A549 (cell line): ENCODE results near the gene MICU2. TPM values are rescaled to one million over a fixed set of nuclear protein-coding genes. Genes with fewer than 3 reads are reported as not detected.
A peak's percentile ranks its signal among the peaks of the same experiment; 100 is the strongest.

Experiments used
- ATAC-seq, 2 experiments: fragments of 200-7000 bp in 1 of 2; fragments of >200 bp in 1 of 2; cut with Nextera tagmentation in 1 of 2; cut with Tn5 transposase in 1 of 2; 3 replicates each; pipeline versions ENCODE4 v1.8.0 to v1.9.1; 2018 to 2020; ENCODE audit warnings: mild to moderate bottlenecking in 1 of 2, moderate library complexity in 1 of 2
- CTCF ChIA-PET: fragments of 300-600 bp; sonication (Branson Sonifier 250); formaldehyde crosslinking; extraction: SDS; loops from one replicate; lab custom pipeline; 2021; ENCODE audit warnings: antibody characterized with exemption, inconsistent platforms; lab: Yijun Ruan, JAX
- POLR2A ChIA-PET: fragments of 350-600 bp; formaldehyde crosslinking; extraction: SDS; loops from one replicate; lab custom pipeline; 2021; ENCODE audit warnings: antibody characterized with exemption, inconsistent platforms; lab: Yijun Ruan, JAX
- DNase-seq, 2 experiments: peaks; one replicate each; pipeline versions ENCODE4 v3.0.0 to v3.0.0-alpha.2; 2011 to 2016; ENCODE audit warnings: low read depth in 1 of 2, low spot score in 1 of 2
- FAIRE-seq: peaks from 2 replicates; lab custom pipeline; 2011; peaks lifted over from hg19 to GRCh38; lab: Jason Lieb, UNC
- H3K27ac ChIP-seq, 2 experiments: fragments of >200 bp; sonication (Bioruptor Twin); formaldehyde crosslinking; 3 replicates each; pipeline ENCODE4 v1.5.1; 2016 to 2017
- H3K4me1 ChIP-seq: fragments of >200 bp; sonication (Bioruptor Twin); formaldehyde crosslinking; 3 replicates; pipeline ENCODE4 v1.6.1; 2016
- H3K4me2 ChIP-seq: fragments of >200 bp; sonication (Bioruptor Twin); formaldehyde crosslinking; 3 replicates; pipeline ENCODE4 v1.6.1; 2016
- H3K4me3 ChIP-seq: fragments of >200 bp; sonication (Bioruptor Twin); formaldehyde crosslinking; 3 replicates; pipeline ENCODE4 v1.5.1; 2016
- H3K9me3 ChIP-seq: fragments of >200 bp; sonication (Bioruptor Twin); formaldehyde crosslinking; 3 replicates; pipeline ENCODE4 v1.6.1; 2016
- CHD4 ChIP-seq: fragments of 200-600 bp; sonication (generic); IDR thresholded peaks from 2 replicates; pipeline ENCODE4 v1.6.1; 2016; ENCODE audit warnings: antibody characterized with exemption, mild to moderate bottlenecking, borderline replicate concordance
- EHF ChIP-seq: fragments of 250-450 bp; sonication (Bioruptor Pico); IDR thresholded peaks from 2 replicates; pipeline ENCODE4 v1.5.0; 2020; ENCODE audit warnings: mild to moderate bottlenecking
- ESRRA ChIP-seq: fragments of 150-350 bp; IDR thresholded peaks from 2 replicates; pipeline ENCODE4 v1.6.1; 2014; ENCODE audit warnings: mild to moderate bottlenecking, low read length, borderline replicate concordance
- FOSL2 ChIP-seq, 2 experiments: fragments of 450-650 bp in 1 of 2; fragments of >200 bp in 1 of 2; sonication (Bioruptor Twin) in 1 of 2; formaldehyde crosslinking; IDR thresholded peaks; 2 replicates each; pipeline versions ENCODE4 v1.5.0 to v1.6.1; 2016 to 2020; ENCODE audit warnings: mild to moderate bottlenecking in 1 of 2, moderate library complexity in 1 of 2
- GATA3 ChIP-seq: IDR thresholded peaks from 2 replicates; pipeline ENCODE4 v1.6.1; 2012; ENCODE audit warnings: borderline replicate concordance
- HDAC2 ChIP-seq: fragments of 200-600 bp; sonication (generic); IDR thresholded peaks from 2 replicates; pipeline ENCODE4 v1.6.1; 2016
- HOXB13 ChIP-seq: fragments of 250-450 bp; sonication (Bioruptor Pico); IDR thresholded peaks from 2 replicates; pipeline ENCODE4 v1.5.0; 2020; ENCODE audit warnings: low read depth, mild to moderate bottlenecking, moderate library complexity
- JUNB ChIP-seq: fragments of >200 bp; sonication (Bioruptor Twin); formaldehyde crosslinking; IDR thresholded peaks from 2 replicates; pipeline ENCODE4 v1.6.1; 2016
- KDM1A ChIP-seq: fragments of 200-600 bp; sonication (generic); IDR thresholded peaks from 2 replicates; pipeline ENCODE4 v1.6.1; 2016; ENCODE audit warnings: low read depth, mild to moderate bottlenecking
- NFE2L2 ChIP-seq: fragments of 150-350 bp; conservative IDR thresholded peaks from 2 replicates; pipeline ENCODE4 v1.6.1; 2014; ENCODE audit warnings: low read length
- NPAS2 ChIP-seq: fragments of 250-450 bp; sonication (Bioruptor Pico); IDR thresholded peaks from 2 replicates; pipeline ENCODE4 v1.8.0; 2022; ENCODE audit warnings: mild to moderate bottlenecking, moderate library complexity, borderline replicate concordance
- POLR2A ChIP-seq: IDR thresholded peaks from 2 replicates; pipeline ENCODE4 v1.6.1; 2012; ENCODE audit warnings: mild to moderate bottlenecking, low read length
- RFX5 ChIP-seq: fragments of 450-650 bp; IDR thresholded peaks from 2 replicates; pipeline ENCODE4 v1.7.1; 2014; ENCODE audit warnings: antibody characterized with exemption, mild to moderate bottlenecking, moderate library complexity
- RNF2 ChIP-seq: fragments of 200-600 bp; sonication (generic); IDR thresholded peaks from 2 replicates; pipeline ENCODE4 v1.6.1; 2016; ENCODE audit warnings: low read depth, mild to moderate bottlenecking, antibody characterized with exemption, moderate library complexity, borderline replicate concordance
- TFCP2L1 ChIP-seq: fragments of 250-450 bp; sonication (Bioruptor Pico); IDR thresholded peaks from 2 replicates; pipeline ENCODE4 v1.5.0; 2021; ENCODE audit warnings: mild to moderate bottlenecking
- WGBS: methylation state at CpG from one replicate; pipeline ENCODE4 v1.1.6; 2017; ENCODE audit errors: missing lambda C conversion rate; 5-methylcytosine and 5-hydroxymethylcytosine counted together
- polyA plus RNA-seq, 4 experiments: library from polyadenylated mRNA; depleted of rRNA in 3 of 4; stranded (reverse); fragments of >200 nt; fragmentation: RNase III in 1 of 4; extraction: RNeasy Plus Mini Kit Qiagen cat#74134 plus additional on column Dnase treatment in 1 of 4; gene quantifications; 2 replicates in 3 of 4; 3 replicates in 1 of 4; pipeline ENCODE4 v1.2.3, GENCODE V29; 2011 to 2017
- TF ChIP-seq, protein P1 (sequence below): fragments of 150-350 bp; IDR thresholded peaks from 2 replicates; pipeline ENCODE4 v1.6.1; 2014; ENCODE audit warnings: low read depth, mild to moderate bottlenecking, low read length
- TF ChIP-seq, protein P2 (sequence below): IDR thresholded peaks from 2 replicates; pipeline ENCODE4 v1.6.1; 2012
- TF ChIP-seq, protein P3 (sequence below): fragments of 200-600 bp; sonication (generic); IDR thresholded peaks from 2 replicates; pipeline ENCODE4 v1.6.1; 2016; ENCODE audit warnings: antibody characterized with exemption, mild to moderate bottlenecking, moderate library complexity
- TF ChIP-seq, protein P4 (sequence below): fragments of 450-650 bp; IDR thresholded peaks from 2 replicates; pipeline ENCODE4 v1.6.1; 2014; ENCODE audit warnings: antibody characterized with exemption

Gene MICU2
- polyA plus RNA-seq, 2 of the 4 experiments (the other 2 are of a cell fraction): 24.7 to 42.6 TPM

DNA sequence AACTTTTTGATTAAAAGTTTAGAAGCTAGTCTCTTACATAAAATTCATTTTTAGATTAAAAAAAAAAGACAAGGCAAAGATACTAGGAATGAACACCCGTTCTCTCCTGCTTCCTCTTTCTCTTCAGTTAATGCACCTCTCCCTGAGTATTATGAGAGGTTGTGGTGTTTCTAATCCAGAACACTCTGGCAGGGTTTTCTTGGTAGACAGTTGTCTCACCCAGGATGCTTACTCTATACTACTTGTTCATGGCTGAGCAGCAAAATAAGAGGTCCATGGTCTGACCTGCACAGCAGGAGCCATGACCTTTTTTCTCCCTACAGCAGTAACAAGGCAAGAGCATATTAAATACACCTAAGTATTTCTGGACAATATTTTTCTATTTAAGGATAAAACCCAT is 62.0 kb downstream of the MICU2 start:
- no peaks in the 10 kb centered on the region for H3K9me3 ChIP-seq
- ChIA-PET POLR2A (no interaction called here), CTCF (no interaction called here)
- 100% methylated on average over 1 of the region's 1 CpG for WGBS
- FAIRE-seq (no peak), ATAC-seq (no peak), DNase-seq (no peak)
- no peak for TF ChIP-seq HDAC2
- no peak for TF ChIP-seq KDM1A
- TF ChIP-seq TFCP2L1 (CRISPR knock-in tag): no peak
- TF ChIP-seq RFX5: no peak
- no peak for TF ChIP-seq NPAS2 (CRISPR knock-in tag)
- no peak for TF ChIP-seq ESRRA
- no peak for TF ChIP-seq CHD4
- TF ChIP-seq POLR2A: no peak
- TF ChIP-seq, protein P1, sequence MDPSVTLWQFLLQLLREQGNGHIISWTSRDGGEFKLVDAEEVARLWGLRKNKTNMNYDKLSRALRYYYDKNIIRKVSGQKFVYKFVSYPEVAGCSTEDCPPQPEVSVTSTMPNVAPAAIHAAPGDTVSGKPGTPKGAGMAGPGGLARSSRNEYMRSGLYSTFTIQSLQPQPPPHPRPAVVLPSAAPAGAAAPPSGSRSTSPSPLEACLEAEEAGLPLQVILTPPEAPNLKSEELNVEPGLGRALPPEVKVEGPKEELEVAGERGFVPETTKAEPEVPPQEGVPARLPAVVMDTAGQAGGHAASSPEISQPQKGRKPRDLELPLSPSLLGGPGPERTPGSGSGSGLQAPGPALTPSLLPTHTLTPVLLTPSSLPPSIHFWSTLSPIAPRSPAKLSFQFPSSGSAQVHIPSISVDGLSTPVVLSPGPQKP: no peak
- no peak for TF ChIP-seq JUNB
- TF ChIP-seq EHF: no peak
- peak overlapping the region; percentile 37; the same call in 2 of the 3 replicates for H3K4me2 ChIP-seq
- no peak overlapping the region for H3K27ac ChIP-seq
- H3K4me1 ChIP-seq: peaks cover 19% of the 10 kb centered on the region
- no peak overlapping the region for H3K4me3 ChIP-seq

DNA sequence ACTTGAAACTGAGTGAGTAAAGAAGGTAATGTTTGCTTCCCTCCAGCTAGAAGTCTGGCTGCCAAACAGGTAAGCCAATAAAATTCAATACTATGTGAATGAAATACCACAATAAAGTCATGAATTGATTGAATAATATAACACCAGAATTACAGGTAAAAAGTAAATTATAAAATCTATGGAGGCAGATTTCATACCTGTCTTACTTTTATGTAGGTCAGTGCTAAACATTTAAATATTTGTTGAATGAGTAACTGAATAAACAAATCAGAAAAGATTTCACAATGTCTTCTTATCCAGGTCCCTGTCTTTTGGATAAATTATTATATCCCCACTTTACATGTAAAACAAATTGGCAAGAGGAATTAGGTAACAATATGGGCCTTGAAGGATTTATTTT is 62.7 kb downstream of the MICU2 start:
- H3K4me1 ChIP-seq: peaks cover 19% of the 10 kb centered on the region
- H3K9me3 ChIP-seq: no peaks in the 10 kb centered on the region
- ATAC-seq (no peak), DNase-seq (no peak), FAIRE-seq (no peak)
- CTCF ChIA-PET: no interaction called here
- TF ChIP-seq RNF2: no peak
- no peak for TF ChIP-seq FOSL2 (IDR thresholded peaks at IDR 0.05)
- 0 out of 2 replicates have a peak, but pooled peaks have one; percentile 20 for TF ChIP-seq FOSL2 (CRISPR knock-in tag; IDR thresholded peaks at IDR 0.05)
- no peak overlapping the region for H3K4me3 ChIP-seq
- H3K4me2 ChIP-seq: peak overlapping the region; percentile 37; the same call in 2 of the 3 replicates
- no peak overlapping the region for H3K27ac ChIP-seq
- POLR2A ChIA-PET: no interaction called here

DNA sequence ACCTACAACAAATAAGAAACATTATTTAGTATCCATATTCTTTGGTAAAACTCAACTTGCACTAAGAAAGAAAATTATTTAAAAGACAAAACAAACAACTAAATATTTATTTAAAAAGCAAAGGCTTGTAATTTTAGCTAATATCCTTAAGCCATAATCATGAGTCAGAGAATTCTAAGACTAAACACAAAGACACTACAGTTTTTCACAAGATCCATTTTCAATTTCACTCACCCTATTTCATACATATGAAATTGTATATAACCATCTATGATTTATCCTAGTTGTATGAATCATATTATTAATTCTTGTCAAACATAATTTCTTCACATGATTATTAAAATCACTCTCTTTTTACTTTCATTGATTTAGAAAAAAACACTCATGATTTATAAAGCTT is 64.3 kb downstream of the MICU2 start:
- no peak for FAIRE-seq
- Histone ChIP-seq H3K4me1 (peaks cover 19% of the 10 kb centered on the region), H3K9me3 (no peaks in the 10 kb centered on the region), H3K4me3 (no peak overlapping the region), H3K27ac (no peak overlapping the region), H3K4me2 (no peak overlapping the region)
- TF ChIP-seq, protein P2, sequence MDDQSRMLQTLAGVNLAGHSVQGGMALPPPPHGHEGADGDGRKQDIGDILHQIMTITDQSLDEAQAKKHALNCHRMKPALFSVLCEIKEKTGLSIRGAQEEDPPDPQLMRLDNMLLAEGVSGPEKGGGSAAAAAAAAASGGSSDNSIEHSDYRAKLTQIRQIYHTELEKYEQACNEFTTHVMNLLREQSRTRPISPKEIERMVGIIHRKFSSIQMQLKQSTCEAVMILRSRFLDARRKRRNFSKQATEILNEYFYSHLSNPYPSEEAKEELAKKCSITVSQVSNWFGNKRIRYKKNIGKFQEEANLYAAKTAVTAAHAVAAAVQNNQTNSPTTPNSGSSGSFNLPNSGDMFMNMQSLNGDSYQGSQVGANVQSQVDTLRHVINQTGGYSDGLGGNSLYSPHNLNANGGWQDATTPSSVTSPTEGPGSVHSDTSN: no peak
- TF ChIP-seq, protein P3, sequence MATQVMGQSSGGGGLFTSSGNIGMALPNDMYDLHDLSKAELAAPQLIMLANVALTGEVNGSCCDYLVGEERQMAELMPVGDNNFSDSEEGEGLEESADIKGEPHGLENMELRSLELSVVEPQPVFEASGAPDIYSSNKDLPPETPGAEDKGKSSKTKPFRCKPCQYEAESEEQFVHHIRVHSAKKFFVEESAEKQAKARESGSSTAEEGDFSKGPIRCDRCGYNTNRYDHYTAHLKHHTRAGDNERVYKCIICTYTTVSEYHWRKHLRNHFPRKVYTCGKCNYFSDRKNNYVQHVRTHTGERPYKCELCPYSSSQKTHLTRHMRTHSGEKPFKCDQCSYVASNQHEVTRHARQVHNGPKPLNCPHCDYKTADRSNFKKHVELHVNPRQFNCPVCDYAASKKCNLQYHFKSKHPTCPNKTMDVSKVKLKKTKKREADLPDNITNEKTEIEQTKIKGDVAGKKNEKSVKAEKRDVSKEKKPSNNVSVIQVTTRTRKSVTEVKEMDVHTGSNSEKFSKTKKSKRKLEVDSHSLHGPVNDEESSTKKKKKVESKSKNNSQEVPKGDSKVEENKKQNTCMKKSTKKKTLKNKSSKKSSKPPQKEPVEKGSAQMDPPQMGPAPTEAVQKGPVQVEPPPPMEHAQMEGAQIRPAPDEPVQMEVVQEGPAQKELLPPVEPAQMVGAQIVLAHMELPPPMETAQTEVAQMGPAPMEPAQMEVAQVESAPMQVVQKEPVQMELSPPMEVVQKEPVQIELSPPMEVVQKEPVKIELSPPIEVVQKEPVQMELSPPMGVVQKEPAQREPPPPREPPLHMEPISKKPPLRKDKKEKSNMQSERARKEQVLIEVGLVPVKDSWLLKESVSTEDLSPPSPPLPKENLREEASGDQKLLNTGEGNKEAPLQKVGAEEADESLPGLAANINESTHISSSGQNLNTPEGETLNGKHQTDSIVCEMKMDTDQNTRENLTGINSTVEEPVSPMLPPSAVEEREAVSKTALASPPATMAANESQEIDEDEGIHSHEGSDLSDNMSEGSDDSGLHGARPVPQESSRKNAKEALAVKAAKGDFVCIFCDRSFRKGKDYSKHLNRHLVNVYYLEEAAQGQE: no peak
- ChIA-PET POLR2A (no interaction called here), CTCF (no interaction called here)
- no peak for ATAC-seq
- DNase-seq: no peak

DNA sequence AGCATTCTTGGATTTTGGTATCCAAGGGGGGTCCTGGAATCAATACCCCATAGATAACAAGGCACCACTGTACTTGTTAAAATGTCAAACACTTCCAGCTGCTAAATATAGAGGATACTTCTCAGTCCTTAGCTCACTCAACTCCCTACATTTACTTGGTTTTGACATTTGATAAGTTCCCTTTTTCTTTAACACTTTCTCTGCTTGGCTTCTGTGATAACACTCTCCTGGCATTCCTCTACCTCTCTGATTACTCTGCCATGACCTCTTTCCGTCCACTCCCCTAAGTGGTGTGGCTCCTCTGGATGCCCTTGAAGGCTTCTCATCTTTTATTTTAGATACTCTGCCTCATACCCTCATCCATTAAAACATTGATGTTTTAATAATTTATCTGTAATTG is 65.2 kb downstream of the MICU2 start:
- no peak for TF ChIP-seq EHF
- TF ChIP-seq, protein P4, sequence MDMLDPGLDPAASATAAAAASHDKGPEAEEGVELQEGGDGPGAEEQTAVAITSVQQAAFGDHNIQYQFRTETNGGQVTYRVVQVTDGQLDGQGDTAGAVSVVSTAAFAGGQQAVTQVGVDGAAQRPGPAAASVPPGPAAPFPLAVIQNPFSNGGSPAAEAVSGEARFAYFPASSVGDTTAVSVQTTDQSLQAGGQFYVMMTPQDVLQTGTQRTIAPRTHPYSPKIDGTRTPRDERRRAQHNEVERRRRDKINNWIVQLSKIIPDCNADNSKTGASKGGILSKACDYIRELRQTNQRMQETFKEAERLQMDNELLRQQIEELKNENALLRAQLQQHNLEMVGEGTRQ: no peak
- TF ChIP-seq NFE2L2: no peak
- TF ChIP-seq GATA3: no peak
- TF ChIP-seq HOXB13 (CRISPR knock-in tag): no peak
- H3K9me3 ChIP-seq: no peaks in the 10 kb centered on the region
- H3K4me3 ChIP-seq: no peak overlapping the region
- no peak overlapping the region for H3K27ac ChIP-seq
- POLR2A ChIA-PET: no interaction called here
- 88% methylated on average over 1 of the region's 1 CpG for WGBS
- DNase-seq (no peak), ATAC-seq (no peak), FAIRE-seq (no peak)
- CTCF ChIA-PET: interaction anchor here (0.7 kb wide), 1 partner anchor 17 kb away, joined by 3 read pairs; no protein-coding TSS in a partner anchor
- H3K4me1 ChIP-seq: peaks cover 19% of the 10 kb centered on the region
- no peak overlapping the region for H3K4me2 ChIP-seq
